ENCODE data around the gene TACR1.

TACR1 gene

GRCh38 chr2:75090770-75091515 is 108.4 kb downstream of the TACR1 start:
- Mint-ChIP-seq H3K4me1 (peaks cover 17% of the 10 kb centered on the region), H3K9me3 (no peaks in the 10 kb centered on the region)

GRCh38 chr2:75089471-75089870 is 109.8 kb downstream of the TACR1 start:
- H3K27ac Mint-ChIP-seq: no peak overlapping the region
- no peak overlapping the region for H3K4me3 Mint-ChIP-seq
- H3K36me3 Mint-ChIP-seq (ENCODE audit: low read depth): no peaks in the 10 kb centered on the region
- H3K4me1 Mint-ChIP-seq: peaks cover 17% of the 10 kb centered on the region
- H3K9me3 Mint-ChIP-seq: peaks cover 10% of the 10 kb centered on the region
- TF ChIP-seq CTCF (IDR thresholded peaks at IDR 0.05; ENCODE audit: unreplicated experiment in 3 of 3): no peak
- peaks cover 1% of the 10 kb centered on the region for H3K27me3 Mint-ChIP-seq (ENCODE audit: low read depth)

More at GRCh38 chr2:75090770-75091515, 108.4 kb downstream of the TACR1 start:
- H3K36me3 Mint-ChIP-seq (ENCODE audit: low read depth): no peaks in the 10 kb centered on the region
- peaks cover 8% of the 10 kb centered on the region for H3K27me3 Mint-ChIP-seq (ENCODE audit: low read depth)
- H3K27ac Mint-ChIP-seq: no peak overlapping the region
- TF ChIP-seq CTCF (IDR thresholded peaks at IDR 0.05; ENCODE audit: unreplicated experiment in 3 of 3): no peak
- no peak overlapping the region for H3K4me3 Mint-ChIP-seq

- Mint-ChIP-seq H3K4me1 (peaks cover 17% of the 10 kb centered on the region), H3K27me3 (ENCODE audit: low read depth) (no peaks in the 10 kb centered on the region), H3K27ac (no peak overlapping the region), H3K36me3 (ENCODE audit: low read depth) (no peaks in the 10 kb centered on the region), H3K4me3 (no peak overlapping the region), H3K9me3 (peaks cover 10% of the 10 kb centered on the region)
- TF ChIP-seq CTCF (IDR thresholded peaks at IDR 0.05; ENCODE audit: unreplicated experiment in 3 of 3): no peak
These were observed 110.5 kb downstream of the TACR1 start for GRCh38 chr2:75088791-75089190.

- Mint-ChIP-seq H3K36me3 (ENCODE audit: low read depth) (no peaks in the 10 kb centered on the region), H3K4me1 (peaks cover 17% of the 10 kb centered on the region)
These were observed 111.6 kb downstream of the TACR1 start for GRCh38 chr2:75087736-75088135.

GRCh38 chr2:75079575-75079974 is 119.7 kb downstream of the TACR1 start:
- Mint-ChIP-seq H3K36me3 (ENCODE audit: low read depth) (peaks cover 5% of the 10 kb centered on the region), H3K9me3 (peaks cover 5% of the 10 kb centered on the region), H3K4me3 (no peak overlapping the region), H3K4me1 (peaks cover 26% of the 10 kb centered on the region), H3K27me3 (ENCODE audit: low read depth) (no peaks in the 10 kb centered on the region), H3K27ac (no peak overlapping the region)
- TF ChIP-seq CTCF (IDR thresholded peaks at IDR 0.05; ENCODE audit: unreplicated experiment in 3 of 3): no peak

More at GRCh38 chr2:75087736-75088135, 111.6 kb downstream of the TACR1 start:
- H3K9me3 Mint-ChIP-seq: peaks cover 10% of the 10 kb centered on the region
- peak overlapping the region; percentile 32 to 47 (median 44) for H3K27ac Mint-ChIP-seq
- no peak for TF ChIP-seq CTCF (IDR thresholded peaks at IDR 0.05; ENCODE audit: unreplicated experiment in 3 of 3)
- H3K27me3 Mint-ChIP-seq (ENCODE audit: low read depth): no peaks in the 10 kb centered on the region
- H3K4me3 Mint-ChIP-seq: no peak overlapping the region

GRCh38 chr2:75077909-75078308 is 121.4 kb downstream of the TACR1 start:
- H3K27ac Mint-ChIP-seq: no peak overlapping the region
- TF ChIP-seq CTCF (IDR thresholded peaks at IDR 0.05; ENCODE audit: unreplicated experiment in 3 of 3): no peak
- no peak overlapping the region for H3K4me3 Mint-ChIP-seq

More at GRCh38 chr2:75077909-75078308, 121.4 kb downstream of the TACR1 start:
- Mint-ChIP-seq H3K27me3 (ENCODE audit: low read depth) (no peaks in the 10 kb centered on the region), H3K9me3 (peaks cover 5% of the 10 kb centered on the region), H3K4me1 (peaks cover 38% of the 10 kb centered on the region), H3K36me3 (ENCODE audit: low read depth) (peaks cover 5% of the 10 kb centered on the region)

Measured in nephron (organoid).